Daoy (cell line): ENCODE data around the gene GNG4. TPM values are rescaled to one million over a fixed set of nuclear protein-coding genes. Genes with fewer than 3 reads are reported as not detected.
"Not testable (repeated sequence)": the region's sequence is repeated elsewhere in the genome, so short reads cannot be mapped to it uniquely, and the experiment has no call there.

Experiments used
- DNase-seq: peaks from one replicate; pipeline ENCODE4 v3.0.0-alpha.2; 2015; ENCODE audit warnings: low read depth
- total RNA-seq: library from RNA; depleted of rRNA; stranded (reverse); fragments of >200 nt; shearing (Covaris generic); gene quantifications from 2 replicates; pipeline ENCODE4 v1.2.3, GENCODE V29; 2014

GNG4 gene
- total RNA-seq, 1 experiment from 2014 or later, result 2.2 TPM

GRCh38 chr1:235586992-235587391, 62.6 kb downstream of the GNG4 start:
- no peak for DNase-seq

DNA sequence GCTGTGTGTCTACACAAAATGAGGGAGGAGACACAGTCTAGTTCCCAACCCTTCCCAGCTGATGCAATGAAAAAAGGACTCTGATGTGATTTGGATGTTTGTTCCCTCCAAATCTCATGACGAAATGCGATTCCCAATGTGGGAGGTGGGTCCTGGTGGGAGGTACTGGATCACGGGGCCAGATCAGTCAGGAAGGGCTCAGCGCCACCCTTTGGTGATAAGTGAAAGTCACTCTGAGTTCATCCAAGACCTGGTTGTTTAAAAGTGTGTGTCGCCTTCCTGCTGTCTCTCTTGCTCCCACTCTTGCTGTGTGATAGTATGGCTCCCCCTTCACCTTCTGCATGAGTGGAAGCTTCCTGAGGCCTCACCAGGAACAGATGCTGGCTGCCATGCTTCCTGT, 63.2 kb downstream of the GNG4 start:
- no peak for DNase-seq

- no peak for DNase-seq
Measured at GRCh38 chr1:235584973-235585372, 64.6 kb downstream of the GNG4 start.

- DNase-seq, result no peak
Measured at GRCh38 chr1:235583511-235584001, 66.0 kb downstream of the GNG4 start.

GRCh38 chr1:235582130-235582529, 67.5 kb downstream of the GNG4 start:
- no peak for DNase-seq

DNA sequence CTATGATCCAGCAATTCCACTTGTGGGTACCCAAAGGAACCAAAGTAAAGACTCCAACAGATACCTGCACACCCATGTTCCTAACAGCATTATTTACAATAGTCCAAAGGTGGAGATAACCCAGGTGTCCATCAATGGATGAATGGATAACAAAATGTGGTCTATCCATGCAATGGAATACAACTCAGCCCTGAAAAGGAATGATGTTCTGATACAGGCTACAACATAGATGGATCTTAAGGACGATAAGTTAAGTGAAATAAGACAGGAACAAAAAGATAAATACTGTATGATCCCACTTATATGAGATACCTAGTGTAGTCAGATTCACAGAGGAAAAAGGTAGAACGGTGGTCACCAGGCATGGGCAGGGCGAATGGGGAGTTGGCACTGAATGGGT, 69.7 kb downstream of the GNG4 start:
- no peak for DNase-seq

GRCh38 chr1:235575597-235575996, 74.0 kb downstream of the GNG4 start:
- no peak for DNase-seq

DNA sequence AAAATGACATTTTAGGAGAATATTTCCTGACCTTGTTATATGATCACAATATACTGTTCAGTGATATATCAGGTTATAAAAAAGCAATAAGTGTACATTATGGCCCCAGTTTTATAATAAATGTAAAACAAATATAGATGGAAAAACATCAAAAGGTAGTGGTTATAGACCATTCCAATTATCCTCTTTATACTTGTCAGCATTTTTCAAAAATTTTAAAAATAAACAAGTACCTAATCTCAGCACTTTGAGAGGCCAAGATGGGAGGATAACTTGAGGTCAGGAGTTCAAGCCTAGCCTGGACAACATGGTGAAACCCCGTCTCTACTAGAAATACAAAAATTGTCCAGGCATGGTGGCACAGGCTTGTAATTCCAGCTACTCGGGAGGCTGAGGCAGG, 75.7 kb downstream of the GNG4 start:
- DNase-seq, result no peak

- not testable (repeated sequence) for DNase-seq
Measured at GRCh38 chr1:235572971-235573370, 76.6 kb downstream of the GNG4 start.

DNA sequence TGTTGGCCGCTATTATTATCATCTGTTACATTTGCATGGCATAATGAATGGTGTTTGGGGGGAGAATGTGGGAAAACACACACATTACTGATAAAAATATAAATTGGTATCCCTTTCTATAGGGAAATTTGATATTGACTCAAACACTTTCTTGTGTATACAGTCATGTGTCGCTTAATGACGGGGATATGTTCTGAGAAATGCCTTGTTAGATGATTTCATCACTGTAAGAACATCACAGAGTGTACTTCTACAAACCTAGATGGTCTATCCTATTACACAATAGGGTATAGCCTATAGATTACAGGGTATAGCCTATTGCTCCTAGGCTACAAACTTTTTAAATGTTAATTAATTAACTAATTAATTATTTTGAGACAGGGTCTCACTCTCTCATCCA, 78.1 kb downstream of the GNG4 start:
- no peak for DNase-seq

DNA sequence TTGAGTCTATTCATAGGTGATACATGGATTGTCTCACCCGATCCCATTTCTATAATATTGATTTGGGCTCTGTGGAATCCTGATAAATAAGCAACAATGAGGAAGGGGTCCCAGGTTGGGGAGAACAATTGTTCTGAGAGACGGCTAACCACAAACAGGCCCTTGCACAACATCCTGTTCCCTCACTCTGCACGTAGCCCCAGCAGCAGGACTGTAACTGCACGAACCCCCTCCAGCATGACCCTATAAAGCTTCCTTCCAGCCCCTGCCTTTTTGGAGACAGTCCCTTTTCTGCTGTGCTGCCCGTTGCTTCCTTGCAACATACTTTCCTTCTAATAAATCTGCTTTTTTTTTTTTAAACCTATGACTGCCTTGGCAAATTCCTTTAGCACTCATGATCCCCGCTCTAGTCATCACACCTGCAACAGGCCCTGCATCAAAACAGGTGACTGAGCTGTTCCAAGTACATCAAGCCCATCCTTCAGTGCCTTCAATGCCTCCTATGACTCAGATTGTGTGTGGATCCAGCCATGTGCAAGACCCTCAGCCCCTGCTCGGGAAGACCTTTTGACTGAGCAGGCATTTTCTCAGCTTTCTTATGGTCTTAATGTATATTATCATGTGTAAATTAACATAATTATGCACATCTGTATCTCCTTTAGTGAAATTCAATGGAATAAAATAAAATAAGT, 81.6 kb downstream of the GNG4 start:
- DNase-seq, result no peak

DNA sequence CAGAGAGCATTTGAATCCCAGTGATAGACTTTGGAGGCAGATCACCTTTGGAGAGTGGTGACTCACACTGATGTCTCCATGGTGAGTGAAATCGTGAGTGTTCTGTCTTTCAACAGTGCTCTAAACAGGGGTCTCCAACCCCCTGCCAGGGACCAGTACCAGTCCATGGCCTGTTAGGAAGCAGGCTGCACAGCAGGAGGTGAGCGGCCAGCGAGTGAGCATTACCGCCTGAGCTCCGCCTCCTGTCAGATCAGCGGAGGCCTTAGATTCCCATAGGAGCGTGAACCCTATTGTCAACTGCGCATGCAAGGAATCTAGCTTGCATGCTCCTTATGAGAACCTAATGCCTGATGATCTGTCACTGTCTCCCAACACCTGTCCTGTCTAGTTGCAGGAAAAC, 83.5 kb downstream of the GNG4 start:
- no peak for DNase-seq

GRCh38 chr1:235563513-235564061, 86.0 kb downstream of the GNG4 start:
- DNase-seq, result no peak

DNA sequence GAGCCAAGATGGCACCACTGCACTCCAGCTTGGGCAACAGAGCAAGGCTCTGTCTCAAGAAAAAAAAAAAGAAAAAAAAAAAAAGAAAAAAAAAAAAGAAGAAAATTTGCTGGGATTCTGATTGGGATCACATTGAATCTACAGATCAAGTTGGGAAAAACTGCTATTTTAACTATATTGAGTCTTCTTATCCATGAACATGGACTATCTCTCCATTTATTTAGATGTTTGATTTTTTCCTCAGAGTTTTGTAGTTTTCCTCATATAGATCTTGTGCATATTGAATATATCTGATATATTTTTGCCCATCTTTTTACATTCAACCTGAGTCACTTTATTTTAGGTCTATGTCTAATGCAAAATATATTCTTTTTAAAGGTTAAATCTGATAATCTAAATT, 87.0 kb downstream of the GNG4 start:
- DNase-seq, result no peak

- DNase-seq, result no peak
Measured at GRCh38 chr1:235558621-235559169, 90.9 kb downstream of the GNG4 start.

DNA sequence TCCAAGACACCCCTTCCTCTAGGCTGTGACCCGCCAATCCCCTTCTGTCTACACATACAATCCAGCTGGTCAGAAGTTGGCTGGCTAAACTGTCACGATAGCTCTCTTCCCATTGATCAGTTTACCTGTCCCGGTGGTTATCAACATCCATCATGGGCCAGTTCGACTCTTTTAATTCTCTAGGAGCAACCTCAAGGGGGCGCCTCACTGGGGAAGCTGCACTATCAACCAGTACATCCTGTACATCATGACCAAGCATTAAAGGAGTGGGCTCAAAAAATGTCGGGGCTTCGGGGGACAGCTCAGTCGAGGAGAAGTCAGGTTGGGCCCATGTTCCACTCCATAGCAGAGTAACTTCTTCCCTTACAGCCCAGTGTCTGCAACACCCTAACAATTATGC, 92.1 kb downstream of the GNG4 start:
- peak; percentile 25 for DNase-seq

GRCh38 chr1:235556807-235557206, 92.8 kb downstream of the GNG4 start:
- no peak for DNase-seq

DNA sequence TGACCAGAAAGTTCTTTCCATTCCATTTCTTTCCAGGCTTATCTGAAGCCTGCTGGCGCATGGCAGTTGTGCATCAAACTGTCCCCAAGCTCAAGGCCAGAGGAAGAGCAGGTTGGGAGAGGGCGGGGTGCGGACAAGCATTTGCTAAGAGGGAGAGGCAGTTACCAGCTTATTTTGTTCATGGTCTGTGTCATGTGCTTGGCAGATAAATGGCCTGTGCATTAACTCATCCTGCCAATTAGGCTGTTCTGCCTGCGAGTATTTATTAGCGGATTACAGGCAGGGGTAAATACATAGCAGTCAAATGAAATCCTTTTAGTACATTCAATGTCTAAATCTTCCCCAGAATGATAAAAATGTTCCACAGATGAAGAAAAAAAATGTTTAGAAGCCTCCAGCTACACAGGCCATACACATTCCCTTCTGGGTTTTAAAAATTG, 96.5 kb downstream of the GNG4 start:
- DNase-seq, result no peak

DNA sequence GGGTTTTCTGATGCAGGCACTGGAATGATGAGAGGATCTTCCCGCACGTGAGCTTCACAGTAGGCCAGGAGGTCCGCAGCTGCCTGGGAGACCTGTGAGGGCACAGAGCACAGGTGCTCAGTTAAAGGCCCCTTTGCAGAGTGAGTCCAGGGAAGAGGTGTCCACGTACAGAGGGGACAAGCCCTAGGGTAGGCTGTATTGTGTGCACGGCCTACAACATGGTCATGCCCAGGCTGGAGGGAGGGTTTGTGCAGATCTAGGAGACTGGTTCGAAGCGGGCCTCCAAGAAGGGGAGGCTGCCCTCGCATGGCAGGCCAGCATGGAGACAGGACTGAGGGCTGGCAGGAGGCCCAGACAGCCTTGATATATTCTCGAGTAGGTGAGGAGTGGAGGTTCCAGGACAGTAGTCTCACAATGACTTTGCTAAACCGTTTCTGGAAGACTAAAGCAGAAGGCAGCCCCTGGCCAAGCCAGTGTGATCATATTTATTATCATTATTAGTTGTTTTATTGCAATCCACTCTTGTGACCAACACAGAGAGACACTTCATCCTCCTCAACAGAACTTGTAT, 97.4 kb downstream of the GNG4 start:
- DNase-seq, result no peak

GRCh38 chr1:235549351-235550139, 100.0 kb downstream of the GNG4 start:
- no peak for DNase-seq

DNA sequence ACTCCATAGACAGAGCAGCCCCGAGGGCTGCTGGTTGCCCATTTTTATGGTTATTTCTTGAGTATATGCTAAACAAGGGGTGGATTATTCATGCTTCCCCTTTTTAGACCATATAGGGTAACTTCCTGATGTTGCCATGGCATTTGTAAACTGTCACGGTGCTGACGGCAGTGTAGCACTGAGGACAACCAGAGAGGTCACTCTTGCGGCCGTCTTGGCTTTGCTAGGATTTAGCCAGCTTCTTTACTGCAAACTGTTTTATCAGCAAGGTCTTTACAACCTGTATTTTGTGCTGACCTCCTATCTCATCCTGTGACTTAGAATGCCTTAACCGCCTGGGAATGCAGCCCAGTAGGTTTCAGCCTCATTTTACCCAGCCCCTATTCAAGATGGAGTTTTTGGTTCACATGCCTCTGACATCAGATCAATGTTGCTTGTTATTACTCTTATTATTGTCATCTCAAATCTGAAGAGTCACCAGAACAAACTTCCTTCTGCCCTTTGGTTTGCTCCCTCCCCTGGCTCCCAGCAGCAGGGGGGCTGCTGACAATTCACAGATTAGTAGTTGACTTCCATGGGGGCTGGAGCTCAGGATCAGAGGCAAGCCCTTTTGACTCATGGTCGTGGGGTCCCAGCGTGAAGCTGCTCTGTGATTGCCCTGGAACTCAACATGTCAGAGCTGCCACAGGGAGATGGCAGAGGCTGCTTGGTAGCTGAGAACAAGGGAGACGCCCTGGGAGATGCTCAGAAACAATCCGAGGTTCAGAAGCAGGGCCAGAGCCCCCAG, 103.0 kb downstream of the GNG4 start:
- DNase-seq, result not testable (repeated sequence)
